Gastroesophageal sphincter (tissue), 4 donors: ENCODE measurements around the gene KLF7. TPM values are rescaled to one million over a fixed set of nuclear protein-coding genes. Genes with fewer than 3 reads are reported as not detected.

Source experiments
- ATAC-seq: fragments of 150-250 bp; one replicate; pipeline ENCODE4 v1.9.1; 2016; ENCODE audit warnings: mild to moderate bottlenecking, moderate library complexity
- H3K27ac ChIP-seq, 4 donors: fragments of 200-600 bp; sonication (generic) in 3 of 4; 1 replicate in 3 of 4; 2 replicates in 1 of 4; pipeline ENCODE4 v1.5.1; 2016 to 2019
- H3K27me3 ChIP-seq: fragments of 200-600 bp; sonication (generic); one replicate; pipeline ENCODE4 v1.5.1; 2019
- H3K36me3 ChIP-seq, 2 donors: fragments of 200-600 bp; sonication (generic); one replicate each; pipeline ENCODE4 v1.5.1; 2019; ENCODE audit warnings: control low read depth in 1 of 2
- H3K4me1 ChIP-seq, 3 donors: fragments of 200-600 bp; sonication (generic); 1 replicate in 2 of 3; 2 replicates in 1 of 3; pipeline ENCODE4 v1.5.1; 2016 to 2019; ENCODE audit warnings: control low read depth in 2 of 3
- H3K4me3 ChIP-seq, 2 donors: fragments of 200-600 bp; sonication (generic); one replicate each; pipeline ENCODE4 v1.5.1; 2019; ENCODE audit warnings: mild to moderate bottlenecking in 1 of 2, moderate library complexity in 1 of 2
- H3K9me3 ChIP-seq, 3 donors: fragments of 200-600 bp; sonication (generic); one replicate each; pipeline ENCODE4 v1.5.1; 2017 to 2019; ENCODE audit warnings: control low read depth in 2 of 3
- EP300 ChIP-seq: sonication (generic); formaldehyde crosslinking; IDR thresholded peaks from one replicate; pipeline ENCODE4 v1.6.1; 2017; ENCODE audit warnings: antibody characterized with exemption, mild to moderate bottlenecking
- POLR2A ChIP-seq, 2 donors: fragments of 450-650 bp; IDR thresholded peaks; one replicate each; pipeline ENCODE4 v1.6.1; 2017; ENCODE audit warnings: antibody characterized with exemption in 2 of 2, mild to moderate bottlenecking in 2 of 2, moderate library complexity in 1 of 2
- POLR2AphosphoS5 ChIP-seq: sonication (generic); formaldehyde crosslinking; IDR thresholded peaks from one replicate; pipeline ENCODE4 v1.6.1; 2017; ENCODE audit warnings: antibody characterized with exemption
- WGBS, 2 donors: methylation state at CpG; one replicate each; pipeline ENCODE4 v1.1.5; 2018; ENCODE audit warnings: low coverage in 1 of 2; 5-methylcytosine and 5-hydroxymethylcytosine counted together
- total RNA-seq, 4 donors: library from RNA; depleted of rRNA; stranded (reverse); fragments of >200 nt; gene quantifications; one replicate each; pipeline ENCODE4 v1.1.0, GENCODE V29; 2016
- TF ChIP-seq, protein P1 (sequence below), 4 experiments: fragments of 200-600 bp in 2 of 4; fragments of 450-650 bp in 2 of 4; sonication (generic) in 1 of 4; IDR thresholded peaks; one replicate each; pipeline ENCODE4 v1.5.1; 2017 to 2019; ENCODE audit warnings: antibody characterized with exemption in 4 of 4, mild to moderate bottlenecking in 2 of 4, moderate library complexity in 2 of 4

The KLF7 gene
- total RNA-seq, 4 donors from 2014 or later: 30.7 to 59.3 (median 42.1) TPM

DNA sequence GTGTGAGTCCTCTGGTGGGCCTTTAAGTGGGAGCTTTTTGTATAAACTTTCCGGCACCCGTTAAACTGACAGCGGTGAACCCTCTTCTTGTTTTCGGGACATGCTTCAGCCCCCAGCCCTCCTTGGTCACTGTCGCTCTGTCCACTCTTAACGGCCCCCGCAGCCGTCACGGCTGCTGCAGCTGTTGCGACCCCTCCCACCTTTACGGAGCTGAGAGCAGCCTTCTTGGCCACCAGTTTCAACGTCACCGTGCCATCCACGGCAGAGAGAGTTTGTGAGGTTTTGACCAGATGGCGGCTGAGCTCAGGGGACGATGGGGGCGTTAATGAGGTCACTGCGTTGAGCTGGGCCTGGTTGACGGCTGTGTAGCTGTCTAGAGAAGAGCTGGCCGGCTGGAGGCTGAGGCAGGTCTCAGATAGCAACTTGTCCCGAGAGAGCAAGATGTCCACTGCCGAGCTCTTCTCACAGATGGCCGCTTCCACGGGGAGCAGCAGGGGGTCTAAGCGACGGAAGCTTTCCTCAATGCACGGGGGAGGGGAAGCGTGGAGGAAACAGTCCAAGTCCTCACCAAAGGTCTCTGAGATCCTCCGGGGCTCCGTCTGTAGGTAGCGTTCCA, 41.9 kb downstream of the KLF7 start:
- TF ChIP-seq EP300 (no peak), POLR2AphosphoS5 (no peak), POLR2A (IDR thresholded peaks at IDR 0.05) (no peak)
- TF ChIP-seq, protein P1, sequence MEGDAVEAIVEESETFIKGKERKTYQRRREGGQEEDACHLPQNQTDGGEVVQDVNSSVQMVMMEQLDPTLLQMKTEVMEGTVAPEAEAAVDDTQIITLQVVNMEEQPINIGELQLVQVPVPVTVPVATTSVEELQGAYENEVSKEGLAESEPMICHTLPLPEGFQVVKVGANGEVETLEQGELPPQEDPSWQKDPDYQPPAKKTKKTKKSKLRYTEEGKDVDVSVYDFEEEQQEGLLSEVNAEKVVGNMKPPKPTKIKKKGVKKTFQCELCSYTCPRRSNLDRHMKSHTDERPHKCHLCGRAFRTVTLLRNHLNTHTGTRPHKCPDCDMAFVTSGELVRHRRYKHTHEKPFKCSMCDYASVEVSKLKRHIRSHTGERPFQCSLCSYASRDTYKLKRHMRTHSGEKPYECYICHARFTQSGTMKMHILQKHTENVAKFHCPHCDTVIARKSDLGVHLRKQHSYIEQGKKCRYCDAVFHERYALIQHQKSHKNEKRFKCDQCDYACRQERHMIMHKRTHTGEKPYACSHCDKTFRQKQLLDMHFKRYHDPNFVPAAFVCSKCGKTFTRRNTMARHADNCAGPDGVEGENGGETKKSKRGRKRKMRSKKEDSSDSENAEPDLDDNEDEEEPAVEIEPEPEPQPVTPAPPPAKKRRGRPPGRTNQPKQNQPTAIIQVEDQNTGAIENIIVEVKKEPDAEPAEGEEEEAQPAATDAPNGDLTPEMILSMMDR (IDR thresholded peaks at IDR 0.05): no peak
- no peak overlapping the region for H3K4me3 ChIP-seq
- H3K27me3 ChIP-seq: no peaks in the 10 kb centered on the region
- peaks cover 12 to 97% (median 31%) of the 10 kb centered on the region in 3 donors for H3K4me1 ChIP-seq
- H3K27ac ChIP-seq: peak overlapping the region in 2 of 4 donors; percentile 57 to 61
- no peaks in the 10 kb centered on the region for H3K9me3 ChIP-seq
- 83 to 91% methylated on average over 9 to 13 of the region's 31 CpGs for WGBS, 2 donors
- H3K36me3 ChIP-seq: peaks cover 0 to 29% of the 10 kb centered on the region in 2 donors
- ATAC-seq: no peak

DNA sequence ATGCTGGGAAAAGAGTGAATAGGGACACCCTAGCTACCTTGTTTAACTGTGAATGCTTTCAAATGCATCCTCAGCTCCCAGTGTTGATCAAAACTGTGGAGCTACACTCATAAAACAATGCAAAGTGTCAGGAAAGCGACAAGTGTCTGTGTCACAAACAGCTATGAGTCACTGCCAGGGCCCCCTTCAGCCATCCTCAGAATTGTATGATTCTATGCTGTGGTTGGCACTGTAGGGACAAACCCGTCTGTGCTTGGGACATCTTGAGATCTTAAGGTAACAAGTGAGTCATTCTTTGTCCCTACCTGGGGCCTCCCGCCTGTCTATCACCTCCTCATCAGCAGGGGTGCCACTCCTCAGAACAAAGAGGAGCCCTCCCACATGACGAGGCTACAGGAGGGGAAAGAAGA, 42.4 kb downstream of the KLF7 start:
- 54 to 86% methylated on average over 3 to 4 of the region's 4 CpGs for WGBS, 2 donors
- TF ChIP-seq EP300 (no peak), POLR2A (IDR thresholded peaks at IDR 0.05) (no peak), POLR2AphosphoS5 (no peak)
- TF ChIP-seq, protein P1 (IDR thresholded peaks at IDR 0.05): no peak
- Histone ChIP-seq H3K4me3 (no peak overlapping the region), H3K4me1 (peaks cover 12 to 97% (median 31%) of the 10 kb centered on the region in 3 donors), H3K27ac (peak overlapping the region in 3 of 4 donors; percentile 24 to 61 (median 57)), H3K27me3 (no peaks in the 10 kb centered on the region), H3K9me3 (no peaks in the 10 kb centered on the region), H3K36me3 (peaks cover 0 to 31% of the 10 kb centered on the region in 2 donors)
- ATAC-seq: no peak

DNA sequence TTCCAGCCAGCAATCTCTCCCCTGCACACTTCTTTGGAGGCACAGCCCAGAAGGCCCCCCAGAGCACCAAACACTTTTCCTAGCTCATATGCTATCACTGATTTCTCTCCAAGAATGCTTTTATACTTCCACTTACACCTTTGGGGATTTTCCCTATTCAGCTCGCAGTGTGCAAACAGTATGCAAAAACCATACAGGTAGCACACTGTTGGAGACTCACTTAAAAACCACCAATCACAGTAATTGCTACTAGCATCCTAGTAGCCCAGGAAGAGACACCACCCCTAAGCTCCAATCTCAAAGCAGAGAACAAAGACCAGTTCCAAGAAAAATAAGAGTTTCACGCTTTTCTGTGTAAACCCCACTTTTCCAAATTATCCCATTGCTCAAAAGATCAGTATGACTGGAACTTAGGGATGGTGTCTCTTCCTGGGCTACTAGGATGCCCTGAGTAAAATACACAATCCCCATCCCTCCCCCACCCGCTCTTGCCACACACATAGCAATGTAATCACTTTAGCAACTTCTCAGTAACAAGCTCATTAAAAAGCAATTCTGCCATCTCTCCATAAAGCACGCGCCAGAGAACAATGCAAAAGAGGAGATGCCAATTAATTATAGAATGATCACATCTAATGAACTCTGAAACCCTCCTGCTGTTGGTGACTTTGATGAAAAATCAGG, 43.0 kb downstream of the KLF7 start:
- Histone ChIP-seq H3K36me3 (peaks cover 0 to 36% of the 10 kb centered on the region in 2 donors), H3K4me1 (peaks cover 12 to 99% (median 31%) of the 10 kb centered on the region in 3 donors), H3K4me3 (no peak overlapping the region), H3K27me3 (no peaks in the 10 kb centered on the region), H3K9me3 (no peaks in the 10 kb centered on the region), H3K27ac (peak overlapping the region in 3 of 4 donors; percentile 24 to 61 (median 57))
- TF ChIP-seq POLR2A (IDR thresholded peaks at IDR 0.05): no peak
- no peak for TF ChIP-seq POLR2AphosphoS5
- TF ChIP-seq, protein P1 (IDR thresholded peaks at IDR 0.05): no peak
- no peak for TF ChIP-seq EP300
- WGBS, 2 donors: 72 to 81% methylated on average over 5 of the region's 5 CpGs
- peak; percentile 43 for ATAC-seq

DNA sequence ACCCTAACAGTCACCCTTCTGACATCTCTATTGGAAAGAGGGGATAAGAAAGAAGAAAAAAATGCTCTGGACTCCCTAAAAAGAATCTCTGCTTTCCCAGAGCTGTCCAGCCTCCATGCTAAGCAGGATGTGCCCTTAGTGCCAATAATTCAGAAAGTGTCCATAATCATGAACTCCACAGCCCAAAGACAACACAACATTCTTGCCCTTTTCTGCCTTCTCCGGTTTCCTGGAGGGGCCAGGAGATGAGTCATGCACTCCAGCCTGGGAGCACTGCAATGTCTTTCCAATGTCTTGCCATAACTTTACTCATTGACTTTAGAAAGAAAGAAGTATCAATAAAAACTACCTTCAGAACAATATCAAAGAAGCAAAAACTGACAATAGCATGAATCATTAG, 44.0 kb downstream of the KLF7 start:
- H3K9me3 ChIP-seq: no peaks in the 10 kb centered on the region
- H3K27me3 ChIP-seq: no peaks in the 10 kb centered on the region
- peaks cover 14 to 99% (median 28%) of the 10 kb centered on the region in 3 donors for H3K4me1 ChIP-seq
- H3K27ac ChIP-seq: peak overlapping the region in 3 of 4 donors; percentile 24 to 61 (median 46)
- peak; percentile 53 for ATAC-seq
- TF ChIP-seq POLR2A (IDR thresholded peaks at IDR 0.05) (no peak), EP300 (no peak), POLR2AphosphoS5 (no peak)
- TF ChIP-seq, protein P1 (IDR thresholded peaks at IDR 0.05): no peak
- 0% methylated on average over 1 of the region's 1 CpG; no CpG with 5 or more reads in 1 of the 2 donors for WGBS, 2 donors
- H3K36me3 ChIP-seq: peaks cover 0 to 37% of the 10 kb centered on the region in 2 donors
- H3K4me3 ChIP-seq: no peak overlapping the region
